Duodenal mucosa (tissue), 2 donors: ENCODE measurements around the gene NMNAT2.
"Not testable (repeated sequence)": the region's sequence is repeated elsewhere in the genome, so short reads cannot be mapped to it uniquely, and the experiment has no call there.

Experiments
- H3K27ac ChIP-seq: one replicate; pipeline ENCODE4 v1.7.0; 2013; ENCODE audit warnings: low read depth, low read length
- H3K27me3 ChIP-seq, 2 donors: one replicate each; pipeline ENCODE4 v1.7.0; 2013; ENCODE audit warnings: low read length in 2 of 2, control low read depth in 1 of 2; ENCODE audit not compliant: insufficient read depth in 2 of 2, control insufficient read depth in 1 of 2
- H3K36me3 ChIP-seq, 2 donors: one replicate each; pipeline ENCODE4 v1.7.0; 2013; ENCODE audit warnings: low read length in 2 of 2, control low read depth in 1 of 2; ENCODE audit not compliant: insufficient read depth in 2 of 2, control insufficient read depth in 1 of 2
- H3K4me1 ChIP-seq, 2 donors: one replicate each; pipeline ENCODE4 v1.7.0; 2013; ENCODE audit warnings: low read length in 2 of 2, control low read depth in 1 of 2; ENCODE audit not compliant: insufficient read depth in 2 of 2, control insufficient read depth in 1 of 2
- H3K4me3 ChIP-seq, 2 donors: one replicate each; pipeline ENCODE4 v1.7.0; 2013; ENCODE audit warnings: low read length in 2 of 2, low read depth in 1 of 2
- H3K9ac ChIP-seq, 2 donors: one replicate each; pipeline ENCODE4 v1.7.0; 2013; ENCODE audit warnings: low read length in 2 of 2, low read depth in 1 of 2
- H3K9me3 ChIP-seq, 2 donors: one replicate each; pipeline ENCODE4 v1.7.0; 2013; ENCODE audit warnings: low read length in 2 of 2, control low read depth in 1 of 2; ENCODE audit not compliant: control insufficient read depth in 1 of 2

NMNAT2 gene

GRCh38 chr1:183244466-183244865 lies 173.7 kb downstream of the NMNAT2 start:
- Histone ChIP-seq H3K4me1 (no peaks in the 10 kb centered on the region), H3K9ac (no peak overlapping the region), H3K4me3 (no peak overlapping the region), H3K36me3 (no peaks in the 10 kb centered on the region), H3K27me3 (no peaks in the 10 kb centered on the region), H3K9me3 (no peaks in the 10 kb centered on the region), H3K27ac (no peak overlapping the region)

GRCh38 chr1:183243161-183244050 lies 174.8 kb downstream of the NMNAT2 start:
- H3K4me3 ChIP-seq: no peak overlapping the region
- no peaks in the 10 kb centered on the region for H3K27me3 ChIP-seq
- H3K36me3 ChIP-seq: no peaks in the 10 kb centered on the region
- no peak overlapping the region for H3K9ac ChIP-seq
- no peaks in the 10 kb centered on the region for H3K4me1 ChIP-seq
- no peaks in the 10 kb centered on the region for H3K9me3 ChIP-seq
- H3K27ac ChIP-seq: no peak overlapping the region

GRCh38 chr1:183242556-183242955 lies 175.6 kb downstream of the NMNAT2 start:
- Histone ChIP-seq H3K9ac (no peak overlapping the region), H3K4me1 (no peaks in the 10 kb centered on the region), H3K27ac (no peak overlapping the region), H3K27me3 (no peaks in the 10 kb centered on the region), H3K9me3 (no peaks in the 10 kb centered on the region), H3K4me3 (no peak overlapping the region), H3K36me3 (no peaks in the 10 kb centered on the region)

- H3K27ac ChIP-seq: no peak overlapping the region
- no peaks in the 10 kb centered on the region for H3K36me3 ChIP-seq
- H3K27me3 ChIP-seq: no peaks in the 10 kb centered on the region
- no peak overlapping the region for H3K9ac ChIP-seq
- H3K4me1 ChIP-seq: no peaks in the 10 kb centered on the region
- no peaks in the 10 kb centered on the region for H3K9me3 ChIP-seq
- no peak overlapping the region for H3K4me3 ChIP-seq
Measured at GRCh38 chr1:183241471-183241870, 176.7 kb downstream of the NMNAT2 start.

GRCh38 chr1:183240853-183241252 lies 177.3 kb downstream of the NMNAT2 start:
- not testable (repeated sequence) for H3K36me3 ChIP-seq, H3K9ac ChIP-seq, H3K27me3 ChIP-seq, H3K27ac ChIP-seq, H3K9me3 ChIP-seq, H3K4me3 ChIP-seq, H3K4me1 ChIP-seq

- Histone ChIP-seq H3K27ac (no peak overlapping the region), H3K36me3 (no peaks in the 10 kb centered on the region), H3K4me3 (no peak overlapping the region), H3K9ac (no peak overlapping the region), H3K9me3 (no peaks in the 10 kb centered on the region), H3K27me3 (no peaks in the 10 kb centered on the region), H3K4me1 (no peaks in the 10 kb centered on the region)
Measured at GRCh38 chr1:183240526-183240825, 177.7 kb downstream of the NMNAT2 start.

- Histone ChIP-seq H3K9me3 (no peaks in the 10 kb centered on the region), H3K4me3 (no peak overlapping the region), H3K36me3 (no peaks in the 10 kb centered on the region), H3K27me3 (no peaks in the 10 kb centered on the region), H3K27ac (no peak overlapping the region), H3K4me1 (no peaks in the 10 kb centered on the region), H3K9ac (no peak overlapping the region)
Measured at GRCh38 chr1:183239793-183240525, 178.2 kb downstream of the NMNAT2 start.

GRCh38 chr1:183239220-183239742 lies 178.9 kb downstream of the NMNAT2 start:
- Histone ChIP-seq H3K4me3 (no peak overlapping the region), H3K9ac (no peak overlapping the region), H3K36me3 (no peaks in the 10 kb centered on the region), H3K9me3 (no peaks in the 10 kb centered on the region), H3K27ac (no peak overlapping the region), H3K27me3 (no peaks in the 10 kb centered on the region), H3K4me1 (peaks cover 0 to 1% of the 10 kb centered on the region in 2 donors)

- Histone ChIP-seq H3K4me1 (peaks cover 0 to 3% of the 10 kb centered on the region in 2 donors), H3K4me3 (no peak overlapping the region), H3K9me3 (no peaks in the 10 kb centered on the region), H3K36me3 (no peaks in the 10 kb centered on the region), H3K9ac (no peak overlapping the region), H3K27me3 (no peaks in the 10 kb centered on the region), H3K27ac (no peak overlapping the region)
Measured at GRCh38 chr1:183238071-183238470, 180.1 kb downstream of the NMNAT2 start.

- Histone ChIP-seq H3K4me1 (peaks cover 0 to 3% of the 10 kb centered on the region in 2 donors), H3K27me3 (no peaks in the 10 kb centered on the region), H3K36me3 (no peaks in the 10 kb centered on the region), H3K4me3 (no peak overlapping the region), H3K27ac (no peak overlapping the region), H3K9me3 (no peaks in the 10 kb centered on the region), H3K9ac (no peak overlapping the region)
Measured at GRCh38 chr1:183237046-183237445, 181.1 kb downstream of the NMNAT2 start.
